Suppressor macrophage (primary cell): ENCODE data around the gene CCDC86.
A peak's percentile ranks its signal among the peaks of the same experiment; 100 is the strongest.

Source experiments
- DNase-seq, 4 experiments: peaks; one replicate each; pipeline ENCODE4 v3.0.0-alpha.2; 2020 to 2022

Gene CCDC86

DNA sequence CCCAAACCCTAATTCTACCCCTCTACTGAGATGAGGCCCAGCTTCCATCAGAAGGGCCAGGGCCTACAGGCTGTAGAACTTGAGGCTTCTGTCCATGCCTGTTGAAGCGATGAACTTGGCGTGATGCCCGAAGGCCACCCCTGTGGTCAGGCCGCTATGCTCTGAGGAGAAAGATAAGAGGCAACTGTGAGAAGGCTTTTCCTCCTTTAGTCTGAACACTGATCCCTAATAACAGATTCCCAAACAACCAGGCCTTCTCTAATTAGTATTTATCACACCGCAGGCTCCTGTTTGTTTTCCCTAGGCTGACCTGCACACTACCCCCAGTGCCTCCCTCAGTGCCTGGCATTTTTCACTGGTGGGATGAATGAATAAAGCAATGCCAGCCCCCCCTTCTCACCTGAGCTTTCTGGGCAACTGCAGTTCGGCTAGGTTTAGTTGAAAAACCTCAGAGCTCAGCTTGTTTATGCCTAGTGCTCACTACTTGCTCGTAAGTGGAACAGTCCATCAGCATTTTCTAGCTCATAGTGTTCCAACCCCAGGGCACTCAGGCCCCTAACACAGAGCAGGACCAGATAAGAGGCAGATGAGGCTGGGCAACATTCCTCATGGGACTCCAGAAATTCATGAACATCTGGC lies 49.3 kb downstream of the CCDC86 start:
- no peak for DNase-seq

DNA sequence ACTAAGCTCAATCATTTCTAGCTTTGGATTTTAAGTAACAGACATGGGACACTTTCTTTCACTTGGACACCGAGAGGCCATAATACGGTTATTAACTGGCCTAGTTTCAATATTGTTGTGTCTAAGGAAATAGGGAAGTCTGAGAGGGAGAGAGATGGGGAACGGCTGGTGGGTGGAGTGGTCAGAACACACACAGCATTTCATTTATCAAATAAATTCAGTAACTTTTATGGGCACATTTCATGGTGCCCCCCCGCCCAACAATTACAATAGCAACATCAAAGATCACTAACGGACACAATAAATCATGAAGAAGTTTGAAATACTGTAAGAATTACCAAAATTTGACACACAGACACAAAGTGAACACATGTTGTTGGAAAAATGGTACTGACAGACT lies 53.8 kb downstream of the CCDC86 start:
- DNase-seq = peak in 1 of 4 experiments; percentile 27

DNA sequence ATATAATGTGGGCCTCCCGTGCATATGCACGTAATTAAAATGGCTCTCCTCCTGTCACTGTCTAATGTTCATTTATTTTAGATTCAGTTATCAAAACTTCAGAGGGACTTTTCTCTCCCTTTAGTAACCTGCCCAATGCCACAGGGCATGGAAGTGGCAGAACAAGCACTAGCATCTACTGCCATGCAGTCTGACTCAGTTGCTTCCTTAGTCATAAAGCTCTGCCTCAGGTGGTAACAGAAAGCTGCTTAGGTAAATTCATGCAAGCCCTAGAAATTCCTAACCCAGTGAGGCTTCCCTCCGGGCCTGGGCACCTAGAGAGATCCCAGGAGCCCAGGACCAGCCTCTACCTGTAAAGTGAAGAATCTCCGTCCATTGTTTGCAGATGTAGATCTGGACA lies 55.6 kb downstream of the CCDC86 start:
- no peak for DNase-seq

GRCh38 chr11:60899046-60899936 lies 57.4 kb downstream of the CCDC86 start:
- peak; percentile 68 to 73 (median 71) for DNase-seq

- DNase-seq = no peak
These were observed 58.1 kb downstream of the CCDC86 start for GRCh38 chr11:60899977-60900376.
